DND-41 (cell line): ENCODE results near the gene RPL39.

ENCODE experiments used
- CTCF ChIP-seq: IDR thresholded peaks from 2 replicates; pipeline ENCODE4 v1.5.1; 2012; ENCODE audit warnings: borderline replicate concordance, low read length, moderate library complexity, mild to moderate bottlenecking; ENCODE audit not compliant: poor library complexity, severe bottlenecking; ENCODE audit errors: extremely low read depth
- EZH2 ChIP-seq: IDR thresholded peaks from 3 replicates; pipeline ENCODE4 v1.6.1; 2012; ENCODE audit warnings: borderline replicate concordance, low read depth, mild to moderate bottlenecking, moderate library complexity, low read length, inconsistent platforms; ENCODE audit not compliant: severe bottlenecking

GRCh38 chrX:119775517-119776238, 15.8 kb downstream of the RPL39 start:
- TF ChIP-seq EZH2, result no peak
- no peak for TF ChIP-seq CTCF
